Measurements from ENCODE around the gene SAMD1. TPM values are rescaled to one million over a fixed set of nuclear protein-coding genes. Genes with fewer than 3 reads are reported as not detected.

The SAMD1 gene
- 27.0 and 45.0 TPM in 2 replicates for total RNA-seq (2016; rRNA removed; fragmentation: Illumina TruSeq; extraction: Trizol)
- total RNA-seq (2016; cell fraction: cytosol; rRNA removed; fragmentation: Illumina TruSeq; extraction: Trizol; ENCODE audit: low read depth): 16.3 and 17.4 TPM in 2 replicates
- 26.7 and 42.1 TPM in 2 replicates for total RNA-seq (2016; cell fraction: insoluble cytoplasmic fraction; rRNA removed; fragmentation: Illumina TruSeq; extraction: Trizol)
- 41.7 and 44.3 TPM in 2 replicates for total RNA-seq (2016; cell fraction: membrane; rRNA removed; fragmentation: Illumina TruSeq; extraction: Trizol)
- 16.8 and 22.1 TPM in 2 replicates for total RNA-seq (2016; cell fraction: nucleus; rRNA removed; fragmentation: Illumina TruSeq; extraction: Trizol)
- polyA plus RNA-seq (2011; rRNA removed): 17.5 and 18.9 TPM in 2 replicates
- 15.2 and 23.1 TPM in 2 replicates for polyA plus RNA-seq (2011; cell fraction: cytosol; rRNA removed)
- 29.2 and 34.6 TPM in 2 replicates for polyA plus RNA-seq (2011; cell fraction: nucleus; rRNA removed)
- polyA plus RNA-seq (2012): 20.9 and 23.9 TPM in 2 replicates
- polyA plus RNA-seq (2016; cell fraction: cytosol; fragmentation: Illumina TruSeq; extraction: Trizol; ENCODE audit: low read depth): 25.4 and 28.8 TPM in 2 replicates
- 41.5 and 54.0 TPM in 2 replicates for polyA plus RNA-seq (2016; cell fraction: insoluble cytoplasmic fraction; fragmentation: Illumina TruSeq; extraction: Trizol; ENCODE audit: low read depth)
- 47.7 and 54.2 TPM in 2 replicates for polyA plus RNA-seq (2016; cell fraction: membrane; fragmentation: Illumina TruSeq; extraction: Trizol; ENCODE audit: low read depth)
- 48.4 and 51.7 TPM in 2 replicates for polyA plus RNA-seq (2016; cell fraction: nucleus; fragmentation: Illumina TruSeq; extraction: Trizol; ENCODE audit: insufficient read depth, low read depth)
- 19.3 and 29.7 TPM in 2 replicates for polyA minus RNA-seq (2011; rRNA and poly(A)+ RNA removed; ENCODE audit: low replicate concordance)
- polyA minus RNA-seq (2011; cell fraction: cytosol; rRNA and poly(A)+ RNA removed): 18.1 and 18.2 TPM in 2 replicates
- 3.5 and 5.5 TPM in 2 replicates for polyA minus RNA-seq (2011; cell fraction: nucleus; rRNA and poly(A)+ RNA removed)
- percentile 60 among the genes with signal in this experiment for Bru-seq, nascent RNA
- percentile 93 among the genes with signal in this experiment for BruChase-seq, experiment 1, labeled RNA remaining after a 6-hour chase
- percentile 82 among the genes with signal in this experiment for BruChase-seq, experiment 2, labeled RNA remaining after a 2-hour chase
- long read RNA-seq, experiment 1, partial matches to known transcripts: 2 of 7 reads
- long read RNA-seq, experiment 1, other reads (novel, unspliced or antisense): 5 of 7 reads
- long read RNA-seq, experiment 2, transcript SAMD1-202 (5 exons, 2,164 nt): major isoform, 55 of 107 reads
- long read RNA-seq, experiment 2, partial matches to known transcripts: 32 of 107 reads
- long read RNA-seq, experiment 2, other reads (novel, unspliced or antisense): 20 of 107 reads

DNA sequence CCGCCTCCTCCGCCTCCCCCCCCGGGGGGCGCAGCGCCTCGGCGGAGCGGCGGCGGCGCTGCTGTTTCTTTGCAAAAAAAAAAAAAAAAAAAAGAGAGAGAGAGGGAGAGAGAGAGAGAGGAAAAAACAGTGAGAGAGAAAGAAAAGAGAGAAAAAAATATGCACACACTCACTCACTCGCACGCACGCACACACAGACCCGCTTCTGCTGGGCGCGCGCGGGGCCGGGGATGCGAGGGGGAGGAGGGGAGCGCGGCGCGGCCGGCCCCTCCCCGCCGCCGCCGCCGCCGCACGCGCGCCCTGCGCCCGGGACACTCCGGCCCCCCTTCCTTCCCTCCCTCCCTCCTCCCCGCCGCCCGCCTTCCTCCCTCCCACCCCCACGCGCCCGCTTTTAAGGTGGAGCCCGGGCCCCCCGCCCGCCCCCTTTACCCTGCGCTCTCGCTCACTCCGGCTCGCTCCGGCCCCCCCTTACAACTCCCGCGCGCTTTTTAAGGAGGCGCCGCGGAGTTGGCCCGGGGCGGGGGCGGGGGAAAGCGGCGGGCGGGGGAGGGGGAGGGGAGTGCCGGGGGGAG, at the start of gene SAMD1:
SAMD1 (minus strand) TSS at position 243 of the 572 bp plus-strand sequence.
- Histone ChIP-seq H3K4me1 (ENCODE audit: insufficient read depth, low read length) (peaks cover 28% of the 10 kb centered on the region), H3K27me3 (ENCODE audit: control insufficient read depth in 1 of 2, insufficient read depth in 2 of 2, low read length in 2 of 2) (no peaks in the 10 kb centered on the region), H4K20me1 (ENCODE audit: insufficient read depth, low read length) (no peaks in the 10 kb centered on the region), H3K36me3 (replicated peaks in 1 of 2; ENCODE audit: control insufficient read depth in 1 of 2, insufficient read depth in 2 of 2, low read length in 2 of 2) (peaks cover 4 to 8% of the 10 kb centered on the region in 2 experiments; a peak in 2 of 5 replicates), H2AFZ (ENCODE audit: low read length) (no peak within 1 kb of the TSS), H3K4me3 (replicated peaks in 1 of 3; ENCODE audit: insufficient read depth in 1 of 3, low read depth in 2 of 3, low read length in 3 of 3) (peak within 1 kb of the TSS; percentile 77 to 92 (median 83)), H3K27ac (ENCODE audit: extremely low read length, insufficient read depth, low read length) (peak within 1 kb of the TSS; percentile 79), H3K79me2 (ENCODE audit: insufficient read depth, low read length) (peaks cover 4% of the 10 kb centered on the region), H3K9me3 (ENCODE audit: low read length) (peaks cover 6% of the 10 kb centered on the region; the same call in 1 of the 2 replicates), H3K4me2 (ENCODE audit: low read depth, low read length) (peak within 1 kb of the TSS; percentile 79), H3K9ac (ENCODE audit: insufficient read depth, low read depth, low read length) (peak within 1 kb of the TSS; percentile 74)
- in situ Hi-C loops (cut with HindIII; ENCODE audit: extremely low pct_ligation_motif_present, low pct_unique_long_range_greater_than_20kb) (no loop called here), intact Hi-C loops (cut with micrococcal nuclease; ENCODE audit: unreplicated experiment) (loop anchor here (1.0 kb wide), 1 partner anchor 10 kb away; no protein-coding TSS in a partner anchor)
- FAIRE-seq (no peak), ATAC-seq (peak; percentile 24), DNase-seq (ENCODE audit: low spot score) (peak; percentile 73)
- POLR2A ChIA-PET: interaction anchor here (1.0 kb wide), 1 partner anchor 10 kb away, joined by 4 read pairs; no protein-coding TSS in a partner anchor
- CTCF ChIA-PET (ENCODE audit: low intra/inter-chr PET ratio, low total read pairs): interaction anchor here (1.4 to 1.7 kb wide), 2 partner anchors 17 to 18 kb away, joined by 3 to 4 read pairs; no protein-coding TSS in a partner anchor
- WGBS (ENCODE audit: low lambda C conversion rate): 2% methylated on average over 34 of the region's 65 CpGs
- BruUV-seq (replicated peaks): no TSS peak
- TF ChIP-seq, protein P1, sequence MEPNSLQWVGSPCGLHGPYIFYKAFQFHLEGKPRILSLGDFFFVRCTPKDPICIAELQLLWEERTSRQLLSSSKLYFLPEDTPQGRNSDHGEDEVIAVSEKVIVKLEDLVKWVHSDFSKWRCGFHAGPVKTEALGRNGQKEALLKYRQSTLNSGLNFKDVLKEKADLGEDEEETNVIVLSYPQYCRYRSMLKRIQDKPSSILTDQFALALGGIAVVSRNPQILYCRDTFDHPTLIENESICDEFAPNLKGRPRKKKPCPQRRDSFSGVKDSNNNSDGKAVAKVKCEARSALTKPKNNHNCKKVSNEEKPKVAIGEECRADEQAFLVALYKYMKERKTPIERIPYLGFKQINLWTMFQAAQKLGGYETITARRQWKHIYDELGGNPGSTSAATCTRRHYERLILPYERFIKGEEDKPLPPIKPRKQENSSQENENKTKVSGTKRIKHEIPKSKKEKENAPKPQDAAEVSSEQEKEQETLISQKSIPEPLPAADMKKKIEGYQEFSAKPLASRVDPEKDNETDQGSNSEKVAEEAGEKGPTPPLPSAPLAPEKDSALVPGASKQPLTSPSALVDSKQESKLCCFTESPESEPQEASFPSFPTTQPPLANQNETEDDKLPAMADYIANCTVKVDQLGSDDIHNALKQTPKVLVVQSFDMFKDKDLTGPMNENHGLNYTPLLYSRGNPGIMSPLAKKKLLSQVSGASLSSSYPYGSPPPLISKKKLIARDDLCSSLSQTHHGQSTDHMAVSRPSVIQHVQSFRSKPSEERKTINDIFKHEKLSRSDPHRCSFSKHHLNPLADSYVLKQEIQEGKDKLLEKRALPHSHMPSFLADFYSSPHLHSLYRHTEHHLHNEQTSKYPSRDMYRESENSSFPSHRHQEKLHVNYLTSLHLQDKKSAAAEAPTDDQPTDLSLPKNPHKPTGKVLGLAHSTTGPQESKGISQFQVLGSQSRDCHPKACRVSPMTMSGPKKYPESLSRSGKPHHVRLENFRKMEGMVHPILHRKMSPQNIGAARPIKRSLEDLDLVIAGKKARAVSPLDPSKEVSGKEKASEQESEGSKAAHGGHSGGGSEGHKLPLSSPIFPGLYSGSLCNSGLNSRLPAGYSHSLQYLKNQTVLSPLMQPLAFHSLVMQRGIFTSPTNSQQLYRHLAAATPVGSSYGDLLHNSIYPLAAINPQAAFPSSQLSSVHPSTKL (CRISPR knock-in tag; IDR thresholded peaks at IDR 0.05): no peak
- TF ChIP-seq POLR2AphosphoS5 (IDR thresholded peaks at IDR 0.05; ENCODE audit: low read depth, low read length) (peak; percentile 10; the same call in 1 of the 2 replicates), MAZ (IDR thresholded peaks at IDR 0.05; ENCODE audit: borderline replicate concordance, low read depth, low read length) (peak; percentile 17), MAZ (CRISPR knock-in tag; IDR thresholded peaks at IDR 0.05; ENCODE audit: low read depth) (no peak), BHLHE40 (IDR thresholded peaks at IDR 0.05; ENCODE audit: low read length) (peak; percentile 41; the same call in 1 of the 2 replicates), SKI (IDR thresholded peaks at IDR 0.05; ENCODE audit: partially characterized antibody) (peak; percentile 22), ZNF746 (CRISPR knock-in tag; IDR thresholded peaks at IDR 0.05) (0 out of 2 replicates have a peak, but pooled peaks have one; percentile 40), TOPORS (CRISPR knock-in tag; IDR thresholded peaks at IDR 0.05) (no peak)
- TF ChIP-seq, protein P2, sequence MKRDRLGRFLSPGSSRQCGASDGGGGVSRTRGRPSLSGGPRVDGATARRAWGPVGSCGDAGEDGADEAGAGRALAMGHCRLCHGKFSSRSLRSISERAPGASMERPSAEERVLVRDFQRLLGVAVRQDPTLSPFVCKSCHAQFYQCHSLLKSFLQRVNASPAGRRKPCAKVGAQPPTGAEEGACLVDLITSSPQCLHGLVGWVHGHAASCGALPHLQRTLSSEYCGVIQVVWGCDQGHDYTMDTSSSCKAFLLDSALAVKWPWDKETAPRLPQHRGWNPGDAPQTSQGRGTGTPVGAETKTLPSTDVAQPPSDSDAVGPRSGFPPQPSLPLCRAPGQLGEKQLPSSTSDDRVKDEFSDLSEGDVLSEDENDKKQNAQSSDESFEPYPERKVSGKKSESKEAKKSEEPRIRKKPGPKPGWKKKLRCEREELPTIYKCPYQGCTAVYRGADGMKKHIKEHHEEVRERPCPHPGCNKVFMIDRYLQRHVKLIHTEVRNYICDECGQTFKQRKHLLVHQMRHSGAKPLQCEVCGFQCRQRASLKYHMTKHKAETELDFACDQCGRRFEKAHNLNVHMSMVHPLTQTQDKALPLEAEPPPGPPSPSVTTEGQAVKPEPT (CRISPR knock-in tag; IDR thresholded peaks at IDR 0.05; ENCODE audit: low read depth): peak; percentile 99
- TF ChIP-seq, protein P3, sequence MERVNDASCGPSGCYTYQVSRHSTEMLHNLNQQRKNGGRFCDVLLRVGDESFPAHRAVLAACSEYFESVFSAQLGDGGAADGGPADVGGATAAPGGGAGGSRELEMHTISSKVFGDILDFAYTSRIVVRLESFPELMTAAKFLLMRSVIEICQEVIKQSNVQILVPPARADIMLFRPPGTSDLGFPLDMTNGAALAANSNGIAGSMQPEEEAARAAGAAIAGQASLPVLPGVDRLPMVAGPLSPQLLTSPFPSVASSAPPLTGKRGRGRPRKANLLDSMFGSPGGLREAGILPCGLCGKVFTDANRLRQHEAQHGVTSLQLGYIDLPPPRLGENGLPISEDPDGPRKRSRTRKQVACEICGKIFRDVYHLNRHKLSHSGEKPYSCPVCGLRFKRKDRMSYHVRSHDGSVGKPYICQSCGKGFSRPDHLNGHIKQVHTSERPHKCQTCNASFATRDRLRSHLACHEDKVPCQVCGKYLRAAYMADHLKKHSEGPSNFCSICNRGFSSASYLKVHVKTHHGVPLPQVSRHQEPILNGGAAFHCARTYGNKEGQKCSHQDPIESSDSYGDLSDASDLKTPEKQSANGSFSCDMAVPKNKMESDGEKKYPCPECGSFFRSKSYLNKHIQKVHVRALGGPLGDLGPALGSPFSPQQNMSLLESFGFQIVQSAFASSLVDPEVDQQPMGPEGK (CRISPR knock-in tag; IDR thresholded peaks at IDR 0.05): peak; percentile 63
